Measurements from ENCODE around the gene EXPH5. TPM values are rescaled to one million over a fixed set of nuclear protein-coding genes. Genes with fewer than 3 reads are reported as not detected.
A peak's percentile ranks its signal among the peaks of the same experiment; 100 is the strongest.

The EXPH5 gene
- total and polyA plus RNA-seq, 2 of the 8 experiments (the other 6 are each of a cell fraction or from before 2014, with no cell fraction given) = 1.1 to 11.5 TPM

DNA sequence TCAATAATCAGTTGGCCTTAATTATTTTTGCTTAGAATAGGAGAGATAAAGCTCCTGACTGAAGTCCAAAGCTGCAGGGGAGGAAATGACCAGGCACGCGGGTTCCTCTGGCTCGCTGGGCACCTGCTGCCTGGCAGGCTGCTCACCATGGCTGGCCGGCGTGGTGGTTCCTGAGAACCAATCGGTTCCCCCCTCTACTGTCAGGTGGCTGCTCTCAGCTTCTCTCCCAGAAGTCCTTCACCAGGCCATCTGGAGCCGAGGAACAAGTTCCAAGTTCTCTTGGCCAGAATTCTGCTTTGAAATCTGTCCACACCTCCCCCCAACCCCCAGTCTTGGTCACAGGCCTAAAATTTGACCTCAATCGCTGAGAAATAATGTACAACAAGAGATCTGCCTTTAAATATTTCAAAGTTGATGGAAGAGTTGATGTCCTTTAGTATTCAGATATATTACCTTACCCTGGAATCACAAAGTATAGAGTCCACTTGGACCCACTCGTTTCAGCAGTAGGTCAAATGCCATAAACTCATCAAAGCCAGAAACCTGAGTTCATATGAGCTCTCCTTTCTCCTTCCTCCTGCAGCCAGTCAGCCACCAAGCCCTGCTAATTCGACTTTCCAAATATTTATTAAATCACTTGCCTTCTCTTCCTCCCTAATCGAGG is 25.2 kb downstream of the EXPH5 start:
- Histone ChIP-seq H3K14ac (ENCODE audit: insufficient read length) (no peak overlapping the region), H4K8ac (ENCODE audit: extremely low read depth, insufficient read depth, low read length) (no peak overlapping the region), H3K9me3 (ENCODE audit: insufficient read depth in 2 of 2, low read depth in 1 of 2, low read length in 1 of 2) (no peaks in the 10 kb centered on the region), H3K56ac (replicated peaks; ENCODE audit: insufficient read length, low read depth, low read length) (no peak overlapping the region), H3K18ac (ENCODE audit: extremely low read depth, low read length) (no peak overlapping the region), H2BK120ac (replicated peaks; ENCODE audit: low read depth, low read length) (no peak overlapping the region), H3K79me2 (ENCODE audit: control insufficient read depth in 1 of 2, insufficient read depth in 2 of 2, low read length in 2 of 2) (no peaks in the 10 kb centered on the region), H3K27me3 (replicated peaks in 1 of 4; ENCODE audit: control insufficient read depth in 3 of 4, extremely low read depth in 1 of 4, insufficient read depth in 3 of 4, low read length in 3 of 4) (no peaks in the 10 kb centered on the region), H2BK20ac (ENCODE audit: low read length) (no peak overlapping the region), H4K20me1 (replicated peaks in 1 of 2; ENCODE audit: control insufficient read depth in 1 of 2, insufficient read depth in 2 of 2, low read length in 2 of 2) (no peaks in the 10 kb centered on the region), H2AFZ (ENCODE audit: low read length) (no peak overlapping the region), H3K9ac (replicated peaks in 1 of 4; ENCODE audit: extremely low read depth in 1 of 4, low read depth in 3 of 4, low read length in 3 of 4) (no peak overlapping the region), H3K23ac (ENCODE audit: insufficient read length) (no peak overlapping the region), H2BK5ac (ENCODE audit: low read depth, low read length) (no peak overlapping the region), H4K5ac (ENCODE audit: insufficient read length, low read depth, low read length) (no peak overlapping the region), H2BK15ac (ENCODE audit: low read length) (no peak overlapping the region), H3K4me3 (ENCODE audit: extremely low read depth in 1 of 4, insufficient read depth in 2 of 4, low read depth in 3 of 4, low read length in 4 of 4) (no peak overlapping the region), H2BK12ac (ENCODE audit: low read depth, low read length) (no peak overlapping the region), H3K27ac (ENCODE audit: low read depth, low read length) (no peak overlapping the region), H4K91ac (replicated peaks; ENCODE audit: insufficient read length, low read length) (no peak overlapping the region), H3K79me1 (ENCODE audit: low read depth, low read length) (0 out of 2 replicates have a peak, but pooled peaks cover 2% of the 10 kb centered on the region), H3K36me3 (ENCODE audit: control insufficient read depth in 2 of 4, insufficient read depth in 4 of 4, low read length in 3 of 4) (no peaks in the 10 kb centered on the region), H3K4ac (replicated peaks; ENCODE audit: insufficient read length, low read depth, low read length) (no peak overlapping the region), H3K4me1 (replicated peaks in 1 of 4; ENCODE audit: control insufficient read depth in 3 of 4, insufficient read depth in 4 of 4, low read length in 3 of 4) (peaks cover 0 to 6% (median 1%) of the 10 kb centered on the region in 4 experiments; a peak in 2 of 7 replicates), H3K4me2 (ENCODE audit: insufficient read depth in 1 of 2, low read depth in 2 of 2, low read length in 2 of 2) (no peak overlapping the region), H2AK5ac (ENCODE audit: low read depth, low read length) (no peak overlapping the region), H3K23me2 (ENCODE audit: low read depth, low read length) (no peaks in the 10 kb centered on the region)
- WGBS, 2 experiments (ENCODE audit: extremely low coverage in 1 of 2, insufficient coverage in 1 of 2, insufficient read length in 1 of 2, insufficient replicate concordance in 2 of 2, low coverage in 1 of 2, low lambda C conversion rate in 2 of 2, missing lambda C conversion rate in 1 of 2) = 92% methylated on average over 11 of the region's 11 CpGs; no CpG with 5 or more reads in 1 of the 2 experiments
- ChIA-PET POLR2A (ENCODE audit: partially characterized antibody) (no interaction called here), CTCF (ENCODE audit: partially characterized antibody) (no interaction called here)
- FAIRE-seq (no peak), DNase-seq (ENCODE audit: low read depth in 1 of 2, low spot score in 2 of 2) (peak in 1 of 2 experiments; percentile 35)
- no peak for TF ChIP-seq RNF2 (IDR thresholded peaks at IDR 0.05; ENCODE audit: borderline replicate concordance, low read depth, low read length, missing control alignments, poor library complexity, severe bottlenecking)
- no peak for TF ChIP-seq KDM5A (IDR thresholded peaks at IDR 0.05; ENCODE audit: low read length)
- no peak for TF ChIP-seq RAD21 (IDR thresholded peaks at IDR 0.05 in 1 of 2, conservative IDR thresholded peaks at IDR 0.05 in 1 of 2; ENCODE audit: low read depth in 2 of 2, low read length in 2 of 2)
- TF ChIP-seq CHD2 (IDR thresholded peaks at IDR 0.05; ENCODE audit: low read length) = no peak
- TF ChIP-seq, protein P1, sequence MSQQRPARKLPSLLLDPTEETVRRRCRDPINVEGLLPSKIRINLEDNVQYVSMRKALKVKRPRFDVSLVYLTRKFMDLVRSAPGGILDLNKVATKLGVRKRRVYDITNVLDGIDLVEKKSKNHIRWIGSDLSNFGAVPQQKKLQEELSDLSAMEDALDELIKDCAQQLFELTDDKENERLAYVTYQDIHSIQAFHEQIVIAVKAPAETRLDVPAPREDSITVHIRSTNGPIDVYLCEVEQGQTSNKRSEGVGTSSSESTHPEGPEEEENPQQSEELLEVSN (IDR thresholded peaks at IDR 0.05) = no peak
- TF ChIP-seq BCL11A (IDR thresholded peaks at IDR 0.05; ENCODE audit: low read depth in 2 of 2, low read length in 2 of 2) = no peak
- TF ChIP-seq POU5F1 (IDR thresholded peaks at IDR 0.05; ENCODE audit: low read depth, low read length) = no peak
- no peak for TF ChIP-seq SIX5 (IDR thresholded peaks at IDR 0.05; ENCODE audit: low read depth, low read length)
